ENCODE results near the gene SAXO1.

- TF ChIP-seq POLR2AphosphoS5 (IDR thresholded peaks at IDR 0.05) (no peak), POLR2A (IDR thresholded peaks at IDR 0.05) (no peak)
Measured at GRCh38 chr9:18947892-18948339, 85.1 kb downstream of the SAXO1 start.

All from sigmoid colon (tissue), 4 donors.